Activated CD4-positive, alpha-beta T cell treated with anti-CD3 and anti-CD28 coated beads, Interleukin-2, Interleukin-4, amounts not matched to agents 100 ng/mL and 50 ng/mL, durations not matched to agents 16 hours and 8 hours (primary cell): ENCODE data around the gene ADARB2.

ENCODE experiments used
- DNase-seq: peaks from one replicate; pipeline ENCODE4 v3.0.0-alpha.2; 2020; ENCODE audit warnings: low spot score

Gene ADARB2

GRCh38 chr10:1287971-1288401 is 449.3 kb downstream of the ADARB2 start:
- no peak for DNase-seq

- DNase-seq = no peak
These were observed 449.8 kb downstream of the ADARB2 start for GRCh38 chr10:1287487-1287886.

GRCh38 chr10:1284076-1284475 is 453.2 kb downstream of the ADARB2 start:
- DNase-seq = no peak

GRCh38 chr10:1281405-1281782 is 455.9 kb downstream of the ADARB2 start:
- no peak for DNase-seq

- DNase-seq = no peak
These were observed 456.6 kb downstream of the ADARB2 start for GRCh38 chr10:1280466-1281404.

- no peak for DNase-seq
These were observed 459.0 kb downstream of the ADARB2 start for GRCh38 chr10:1278306-1278705.

GRCh38 chr10:1274701-1275544 is 462.4 kb downstream of the ADARB2 start:
- DNase-seq = no peak

GRCh38 chr10:1274111-1274661 is 463.1 kb downstream of the ADARB2 start:
- no peak for DNase-seq

GRCh38 chr10:1273372-1274105 is 463.8 kb downstream of the ADARB2 start:
- no peak for DNase-seq

- DNase-seq = no peak
These were observed 464.6 kb downstream of the ADARB2 start for GRCh38 chr10:1272777-1273161.

GRCh38 chr10:1272079-1272776 is 465.1 kb downstream of the ADARB2 start:
- no peak for DNase-seq

GRCh38 chr10:1270906-1271305 is 466.4 kb downstream of the ADARB2 start:
- no peak for DNase-seq

- no peak for DNase-seq
These were observed 466.8 kb downstream of the ADARB2 start for GRCh38 chr10:1270490-1270889.

GRCh38 chr10:1268831-1269230 is 468.5 kb downstream of the ADARB2 start:
- DNase-seq = no peak

GRCh38 chr10:1267568-1267967 is 469.8 kb downstream of the ADARB2 start:
- no peak for DNase-seq

GRCh38 chr10:1267148-1267547 is 470.2 kb downstream of the ADARB2 start:
- DNase-seq = no peak

GRCh38 chr10:1266033-1266802 is 471.1 kb downstream of the ADARB2 start:
- DNase-seq = no peak

GRCh38 chr10:1264001-1264400 is 473.3 kb downstream of the ADARB2 start:
- DNase-seq = no peak

GRCh38 chr10:1257274-1257673 is 480.1 kb downstream of the ADARB2 start:
- DNase-seq = no peak

GRCh38 chr10:1256432-1256725 is 480.9 kb downstream of the ADARB2 start:
- DNase-seq = no peak
